Vagina (tissue), 2 donors: Measurements from ENCODE around the gene SPECC1. TPM values are rescaled to one million over a fixed set of nuclear protein-coding genes. Genes with fewer than 3 reads are reported as not detected.

Source experiments
- DNase-seq, 2 donors: peaks; one replicate each; pipeline ENCODE4 v3.0.0-alpha.2; 2017; ENCODE audit errors: extremely low spot score in 2 of 2
- H3K27ac ChIP-seq: fragments of 200-600 bp; sonication (generic); one replicate; pipeline ENCODE4 v1.5.1; 2019
- H3K27me3 ChIP-seq: fragments of 200-600 bp; sonication (generic); one replicate; pipeline ENCODE4 v1.5.1; 2019
- H3K36me3 ChIP-seq, 2 donors: fragments of 200-600 bp; sonication (generic); one replicate each; pipeline ENCODE4 v1.5.1; 2017 to 2019
- H3K4me1 ChIP-seq: fragments of 200-600 bp; sonication (generic); one replicate; pipeline ENCODE4 v1.5.1; 2019
- H3K4me3 ChIP-seq, 2 donors: fragments of 200-600 bp; sonication (generic); 1 replicate in 1 of 2; 2 replicates in 1 of 2; pipeline ENCODE4 v1.5.1; 2016 to 2019
- H3K9me3 ChIP-seq: fragments of 200-600 bp; sonication (generic); one replicate; pipeline ENCODE4 v1.5.1; 2019
- POLR2A ChIP-seq, 2 donors: fragments of 450-650 bp; IDR thresholded peaks; one replicate each; pipeline ENCODE4 v1.6.1; 2017; ENCODE audit warnings: antibody characterized with exemption in 2 of 2, mild to moderate bottlenecking in 2 of 2, moderate library complexity in 2 of 2
- POLR2AphosphoS5 ChIP-seq, 2 donors: sonication (generic); formaldehyde crosslinking; IDR thresholded peaks; one replicate each; pipeline ENCODE4 v1.9.0; 2017; ENCODE audit warnings: antibody characterized with exemption in 2 of 2, mild to moderate bottlenecking in 2 of 2, low read depth in 1 of 2; ENCODE audit not compliant: insufficient read depth in 1 of 2
- intact Hi-C: fragments of 100-400 bp; cut with DNase I; formaldehyde crosslinking; loops from one replicate; pipeline ENCODE4 v1.15.1; 2023
- total RNA-seq: library from RNA; depleted of rRNA; stranded (reverse); fragments of >200 nt; gene quantifications from one replicate; pipeline ENCODE4 v1.2.3, GENCODE V29; 2016
- TF ChIP-seq, protein P1 (sequence below), 3 experiments: fragments of 450-650 bp in 2 of 3; fragments of 200-600 bp in 1 of 3; sonication (generic) in 1 of 3; IDR thresholded peaks; one replicate each; pipeline ENCODE4 v1.5.1; 2017 to 2019; ENCODE audit warnings: antibody characterized with exemption in 3 of 3, mild to moderate bottlenecking in 2 of 3, moderate library complexity in 2 of 3

The SPECC1 gene
- total RNA-seq, 1 donor from 2014 or later, result 25.3 TPM

DNA sequence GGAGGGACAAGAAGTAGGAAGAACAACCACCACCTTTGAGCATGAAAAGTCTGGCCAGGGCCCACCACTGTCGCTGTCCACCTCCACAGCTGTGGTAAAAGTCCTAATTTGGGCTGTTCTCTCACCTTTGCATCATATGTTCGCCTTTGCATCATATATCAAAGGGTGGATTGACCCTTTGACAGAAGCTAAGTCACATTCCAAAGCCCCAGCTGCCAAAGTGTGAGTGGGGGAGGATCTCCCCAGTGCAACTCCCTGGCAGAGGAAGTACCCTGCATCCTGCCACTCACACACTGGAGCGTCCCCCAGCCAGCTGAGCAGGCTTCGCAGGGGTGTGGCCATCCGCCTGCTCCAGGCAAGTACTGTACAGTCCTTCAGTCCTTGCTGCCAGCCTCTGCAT lies 12.7 kb upstream of the SPECC1 start:
- H3K4me3 ChIP-seq, result no peak overlapping the region
- H3K4me1 ChIP-seq, result peaks cover 13% of the 10 kb centered on the region
- H3K27ac ChIP-seq, result no peak overlapping the region
- TF ChIP-seq, protein P1, sequence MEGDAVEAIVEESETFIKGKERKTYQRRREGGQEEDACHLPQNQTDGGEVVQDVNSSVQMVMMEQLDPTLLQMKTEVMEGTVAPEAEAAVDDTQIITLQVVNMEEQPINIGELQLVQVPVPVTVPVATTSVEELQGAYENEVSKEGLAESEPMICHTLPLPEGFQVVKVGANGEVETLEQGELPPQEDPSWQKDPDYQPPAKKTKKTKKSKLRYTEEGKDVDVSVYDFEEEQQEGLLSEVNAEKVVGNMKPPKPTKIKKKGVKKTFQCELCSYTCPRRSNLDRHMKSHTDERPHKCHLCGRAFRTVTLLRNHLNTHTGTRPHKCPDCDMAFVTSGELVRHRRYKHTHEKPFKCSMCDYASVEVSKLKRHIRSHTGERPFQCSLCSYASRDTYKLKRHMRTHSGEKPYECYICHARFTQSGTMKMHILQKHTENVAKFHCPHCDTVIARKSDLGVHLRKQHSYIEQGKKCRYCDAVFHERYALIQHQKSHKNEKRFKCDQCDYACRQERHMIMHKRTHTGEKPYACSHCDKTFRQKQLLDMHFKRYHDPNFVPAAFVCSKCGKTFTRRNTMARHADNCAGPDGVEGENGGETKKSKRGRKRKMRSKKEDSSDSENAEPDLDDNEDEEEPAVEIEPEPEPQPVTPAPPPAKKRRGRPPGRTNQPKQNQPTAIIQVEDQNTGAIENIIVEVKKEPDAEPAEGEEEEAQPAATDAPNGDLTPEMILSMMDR (IDR thresholded peaks at IDR 0.05), result no peak
- TF ChIP-seq POLR2A (IDR thresholded peaks at IDR 0.05), result no peak
- TF ChIP-seq POLR2AphosphoS5 (IDR thresholded peaks at IDR 0.05; ENCODE audit: insufficient read depth in 1 of 2, low read depth in 1 of 2), result no peak
- H3K36me3 ChIP-seq, result no peaks in the 10 kb centered on the region
- DNase-seq, result no peak
- H3K9me3 ChIP-seq, result no peaks in the 10 kb centered on the region
- intact Hi-C loops, result loop anchor here (10.0 kb wide), 1 partner anchor 318 kb away; no protein-coding TSS in a partner anchor
- H3K27me3 ChIP-seq, result no peaks in the 10 kb centered on the region

GRCh38 chr17:20008242-20009051 lies 712 bp upstream of the SPECC1 start:
- peak overlapping the region; percentile 72 to 83 for H3K4me3 ChIP-seq
- peak overlapping the region; percentile 74 for H3K27ac ChIP-seq
- H3K4me1 ChIP-seq, result peaks cover 11% of the 10 kb centered on the region
- no peaks in the 10 kb centered on the region for H3K9me3 ChIP-seq
- DNase-seq, result peak in 1 of 2 donors; percentile 77
- H3K27me3 ChIP-seq, result no peaks in the 10 kb centered on the region
- TF ChIP-seq, protein P1 (IDR thresholded peaks at IDR 0.05), result no peak
- TF ChIP-seq POLR2A (IDR thresholded peaks at IDR 0.05) (no peak), POLR2AphosphoS5 (IDR thresholded peaks at IDR 0.05; ENCODE audit: insufficient read depth in 1 of 2, low read depth in 1 of 2) (no peak)
- intact Hi-C loops, result no loop called here
- H3K36me3 ChIP-seq, result no peaks in the 10 kb centered on the region

DNA sequence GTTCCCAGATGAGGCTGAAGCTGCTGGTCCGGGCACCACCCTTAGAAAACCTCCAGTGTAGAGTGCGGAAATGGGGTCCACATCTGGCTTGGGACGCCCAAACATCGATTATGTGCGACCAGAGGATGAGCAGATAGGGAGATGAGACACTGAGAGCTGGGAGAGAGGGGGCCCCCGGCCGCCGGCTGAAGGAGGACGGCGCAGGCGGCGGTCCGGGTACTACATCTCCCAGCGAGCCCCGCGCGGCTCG lies 182 bp upstream of the SPECC1 start:
- peak overlapping the region; percentile 74 for H3K27ac ChIP-seq
- H3K9me3 ChIP-seq, result no peaks in the 10 kb centered on the region
- peak overlapping the region; percentile 72 to 83 for H3K4me3 ChIP-seq
- no peaks in the 10 kb centered on the region for H3K27me3 ChIP-seq
- H3K36me3 ChIP-seq, result no peaks in the 10 kb centered on the region
- intact Hi-C loops, result no loop called here
- peaks cover 11% of the 10 kb centered on the region for H3K4me1 ChIP-seq
- peak in 1 of 2 donors; percentile 83 for DNase-seq
- peak in 1 of 2 donors; percentile 45 for TF ChIP-seq POLR2AphosphoS5 (IDR thresholded peaks at IDR 0.05; ENCODE audit: insufficient read depth in 1 of 2, low read depth in 1 of 2)
- TF ChIP-seq, protein P1 (IDR thresholded peaks at IDR 0.05), result no peak

GRCh38 chr17:20010099-20010863 lies 1.1 kb downstream of the SPECC1 start:
- Histone ChIP-seq H3K4me3 (peak overlapping the region; percentile 72 to 83), H3K4me1 (peaks cover 11% of the 10 kb centered on the region), H3K27me3 (no peaks in the 10 kb centered on the region), H3K36me3 (no peaks in the 10 kb centered on the region), H3K9me3 (no peaks in the 10 kb centered on the region), H3K27ac (peak overlapping the region; percentile 74)
- peak in 1 of 2 donors; percentile 72 for DNase-seq
- intact Hi-C loops, result no loop called here
- TF ChIP-seq POLR2AphosphoS5 (IDR thresholded peaks at IDR 0.05; ENCODE audit: insufficient read depth in 1 of 2, low read depth in 1 of 2) (peak in 1 of 2 donors; percentile 42), POLR2A (IDR thresholded peaks at IDR 0.05) (no peak)
- TF ChIP-seq, protein P1 (IDR thresholded peaks at IDR 0.05), result peak in 1 of 3 experiments; percentile 37
